HCT116 (cell line): ENCODE results near the gene LRRC1. TPM values are rescaled to one million over a fixed set of nuclear protein-coding genes. Genes with fewer than 3 reads are reported as not detected.

Experiments
- ATAC-seq: fragments of 200-7000 bp; cut with Tn5 transposase; 2 replicates; pipeline ENCODE4 v1.9.1; 2020; ENCODE audit warnings: mild to moderate bottlenecking, moderate library complexity
- BruUV-seq: library from RNA; stranded (reverse); fragments of 400-500 nt; replicated peaks from 2 replicates; lab custom pipeline; 2021; lab: Mats Ljungman, UMichigan
- CTCF ChIA-PET: fragments of 300-600 bp; sonication (Branson Sonifier 250); formaldehyde crosslinking; loops from one replicate; lab custom pipeline; 2021; ENCODE audit warnings: antibody characterized with exemption; lab: Charles Lee
- POLR2A ChIA-PET: fragments of 300-600, 350-600 bp; sonication (Branson Sonifier 250); formaldehyde crosslinking; loops from one replicate; lab custom pipeline; 2021; ENCODE audit warnings: antibody characterized with exemption; lab: Charles Lee
- RAD21 ChIA-PET, 2 experiments: fragments of 300-600 bp; sonication (Branson Sonifier 250); formaldehyde crosslinking; loops; one replicate each; lab custom pipeline; 2023; ENCODE audit warnings: low total read pairs in 2 of 2; ENCODE audit not compliant: uncharacterized antibody in 2 of 2, unreplicated experiment in 2 of 2, low non-redundant PET in 1 of 2; lab: Charles Lee
- DNase-seq: peaks from one replicate; pipeline ENCODE4 v3.0.0-alpha.2; 2010; ENCODE audit warnings: low read depth, low spot score
- H2AFZ ChIP-seq: fragments of 200-600 bp; shearing (Covaris generic), sonication (generic); 2 replicates; pipeline ENCODE4 v1.6.1; 2017; ENCODE audit warnings: low read depth, mixed run types, mixed read lengths, antibody characterized with exemption, low read length; ENCODE audit not compliant: poor library complexity, severe bottlenecking
- H3K27ac ChIP-seq: 2 replicates; pipeline ENCODE4 v1.5.1; 2012; ENCODE audit warnings: low read depth, low read length
- H3K27me3 ChIP-seq: fragments of 200-600 bp; sonication (generic); 2 replicates; pipeline ENCODE4 v1.6.1; 2016; ENCODE audit warnings: mixed run types, low read length, mixed read lengths; ENCODE audit not compliant: insufficient read depth
- H3K36me3 ChIP-seq, 2 experiments: fragments of 200-500 bp in 1 of 2; fragments of 200-600 bp in 1 of 2; sonication (Bioruptor generic) in 1 of 2; sonication (generic) in 1 of 2; 2 replicates each; pipeline versions ENCODE4 v1.5.1 to v1.6.1; 2014 to 2016; ENCODE audit warnings: low read length in 2 of 2, inconsistent platforms in 1 of 2, mixed read lengths in 1 of 2, mixed run types in 1 of 2; ENCODE audit not compliant: insufficient read depth in 2 of 2, control insufficient read depth in 1 of 2
- H3K4me1 ChIP-seq, 2 experiments: fragments of 200-600 bp in 1 of 2; sonication (generic) in 1 of 2; 2 replicates each; pipeline versions ENCODE4 v1.5.1 to v1.6.1; 2012 to 2017; ENCODE audit warnings: low read length in 2 of 2, inconsistent platforms in 1 of 2, mild to moderate bottlenecking in 1 of 2, mixed read lengths in 1 of 2, mixed run types in 1 of 2, moderate library complexity in 1 of 2; ENCODE audit not compliant: insufficient read depth in 2 of 2, control insufficient read depth in 1 of 2
- H3K4me2 ChIP-seq: fragments of 200-600 bp; sonication (generic); 2 replicates; pipeline ENCODE4 v1.6.1; 2017; ENCODE audit warnings: mixed run types, low read length, mixed read lengths
- H3K4me3 ChIP-seq, 2 experiments: fragments of 200-600 bp in 1 of 2; sonication (generic) in 1 of 2; replicated peaks in 1 of 2; 2 replicates each; pipeline ENCODE4 v1.5.1; 2011 to 2016; ENCODE audit warnings: low read length in 2 of 2, control low read depth in 1 of 2, low read depth in 1 of 2, mild to moderate bottlenecking in 1 of 2, mixed read lengths in 1 of 2, mixed run types in 1 of 2
- H3K79me2 ChIP-seq: fragments of 200-600 bp; sonication (generic); 2 replicates; pipeline ENCODE4 v1.6.1; 2017; ENCODE audit warnings: mild to moderate bottlenecking, mixed run types, low read length, moderate library complexity, mixed read lengths; ENCODE audit not compliant: insufficient read depth
- H3K9ac ChIP-seq: fragments of 200-600 bp; sonication (generic); 2 replicates; pipeline ENCODE4 v1.6.1; 2016; ENCODE audit warnings: low read length, mixed read lengths
- H3K9me2 ChIP-seq: fragments of 200-600 bp; sonication (generic), shearing (Covaris generic); 2 replicates; pipeline ENCODE4 v1.6.1; 2017; ENCODE audit warnings: mixed run types, mild to moderate bottlenecking, moderate library complexity; ENCODE audit not compliant: insufficient read depth
- H3K9me3 ChIP-seq, 2 experiments: fragments of 200-500 bp in 1 of 2; fragments of 200-600 bp in 1 of 2; sonication (Bioruptor generic) in 1 of 2; sonication (generic) in 1 of 2; 2 replicates each; pipeline ENCODE4 v1.6.1; 2014 to 2017; ENCODE audit warnings: low read length in 2 of 2, mixed read lengths in 2 of 2, inconsistent platforms in 1 of 2, low read depth in 1 of 2, mild to moderate bottlenecking in 1 of 2, mixed run types in 1 of 2, moderate library complexity in 1 of 2; ENCODE audit not compliant: control insufficient read depth in 1 of 2, insufficient read depth in 1 of 2
- H4K20me1 ChIP-seq: fragments of 200-600 bp; sonication (generic), shearing (Covaris generic); 2 replicates; pipeline ENCODE4 v1.6.1; 2017; ENCODE audit warnings: mixed run types, mild to moderate bottlenecking, moderate library complexity; ENCODE audit not compliant: insufficient read depth
- CTCF ChIP-seq, 3 experiments: fragments of 200-600 bp in 1 of 3; sonication (generic) in 1 of 3; IDR thresholded peaks in 2 of 3; conservative IDR thresholded peaks in 1 of 3; 2 replicates each; pipeline ENCODE4 v1.5.1; 2012 to 2017; ENCODE audit warnings: low read depth in 2 of 3, low read length in 2 of 3, antibody characterized with exemption in 1 of 3, borderline replicate concordance in 1 of 3, control low read depth in 1 of 3, mild to moderate bottlenecking in 1 of 3, mixed read lengths in 1 of 3, mixed run types in 1 of 3, moderate library complexity in 1 of 3; ENCODE audit not compliant: insufficient read depth in 1 of 3
- EZH2 ChIP-seq: fragments of 200-600 bp; sonication (generic); IDR thresholded peaks from 2 replicates; pipeline ENCODE4 v1.6.1; 2017; ENCODE audit warnings: antibody characterized with exemption, mixed run types
- FOSL1 ChIP-seq: IDR thresholded peaks from 2 replicates; pipeline ENCODE4 v1.6.1; 2012; ENCODE audit warnings: low read depth
- RAD21 ChIP-seq: IDR thresholded peaks from 2 replicates; pipeline ENCODE4 v1.6.1; 2012; ENCODE audit warnings: low read depth, mild to moderate bottlenecking
- REST ChIP-seq: IDR thresholded peaks from 2 replicates; pipeline ENCODE4 v1.6.1; 2012; ENCODE audit warnings: low read depth
- SIN3A ChIP-seq: IDR thresholded peaks from 2 replicates; pipeline ENCODE4 v1.6.1; 2012; ENCODE audit warnings: low read depth
- YY1 ChIP-seq: IDR thresholded peaks from 2 replicates; pipeline ENCODE4 v1.6.1; 2011; ENCODE audit warnings: low read length, low read depth, moderate library complexity, mild to moderate bottlenecking; ENCODE audit not compliant: insufficient replicate concordance; ENCODE audit errors: extremely low read depth
- ZNF274 ChIP-seq: fragments of 200-500 bp; sonication (Bioruptor generic); IDR thresholded peaks from 2 replicates; pipeline ENCODE4 v1.6.1; 2014; ENCODE audit warnings: mild to moderate bottlenecking, low read depth, low read length, inconsistent platforms
- intact Hi-C: fragments of 100-400 bp; cut with micrococcal nuclease; formaldehyde crosslinking; loops from 2 replicates; pipeline ENCODE4 v1.10.0; 2022
- total RNA-seq: library from RNA; stranded (reverse); gene quantifications from one replicate; pipeline ENCODE4 v1.2.1, GENCODE V29; 2021; ENCODE audit not compliant: unreplicated experiment

Gene LRRC1
- total RNA-seq, 1 experiment from 2014 or later, result 19.8 TPM

GRCh38 chr6:53868626-53869025 lies 73.8 kb downstream of the LRRC1 start:
- RAD21 ChIA-PET, result no interaction called here
- Histone ChIP-seq H3K36me3 (no peaks in the 10 kb centered on the region), H3K4me1 (no peaks in the 10 kb centered on the region), H3K4me3 (no peak overlapping the region), H2AFZ (no peak overlapping the region), H3K27me3 (no peaks in the 10 kb centered on the region), H3K9me3 (no peaks in the 10 kb centered on the region), H3K79me2 (peaks cover 24% of the 10 kb centered on the region), H3K4me2 (no peak overlapping the region), H3K9ac (no peak overlapping the region), H4K20me1 (no peaks in the 10 kb centered on the region), H3K27ac (no peak overlapping the region), H3K9me2 (no peaks in the 10 kb centered on the region)
- BruUV-seq, result no TSS peak
- TF ChIP-seq YY1 (no peak), ZNF274 (no peak), EZH2 (no peak), FOSL1 (no peak), REST (no peak), CTCF (IDR thresholded peaks at IDR 0.05 in 2 of 3, conservative IDR thresholded peaks at IDR 0.05 in 1 of 3; ENCODE audit: borderline replicate concordance in 1 of 3, insufficient read depth in 1 of 3, low read depth in 2 of 3, low read length in 2 of 3) (no peak), RAD21 (no peak), SIN3A (no peak)
- CTCF ChIA-PET, result no interaction called here
- intact Hi-C loops, result no loop called here
- POLR2A ChIA-PET, result no interaction called here
- DNase-seq, result no peak
- ATAC-seq, result no peak
